Posterior vena cava (tissue), 2 donors: ENCODE data around the gene TCL1A. TPM values are rescaled to one million over a fixed set of nuclear protein-coding genes. Genes with fewer than 3 reads are reported as not detected.

Source experiments
- DNase-seq: peaks from one replicate; pipeline ENCODE4 v3.0.0-alpha.2; 2020; ENCODE audit warnings: low spot score
- intact Hi-C, 2 donors: fragments of 100-400 bp; cut with DNase I; formaldehyde crosslinking; loops; one replicate each; pipeline versions ENCODE4 v1.14.1 to v1.14.2; 2022 to 2023
- total RNA-seq, 2 donors: library from RNA; stranded (reverse); fragmentation: NEBNext Ultra II Directional; extraction: Animal tissue kit (Norgen Biotek cat#: 25700); gene quantifications; one replicate each; pipeline ENCODE4 v1.2.1, GENCODE V29; 2021
- donor health status: DM: yes; HTN: yes; CAD: no.
- donor health status: DM: yes; HTN: yes; CAD: no.

TCL1A gene
- total RNA-seq, 2 donors from 2014 or later: 0.24 TPM; not detected in 1

- no peak for DNase-seq
- intact Hi-C loops: no loop called here
Observed at GRCh38 chr14:95711476-95712176, 2.3 kb downstream of the TCL1A start.

- intact Hi-C loops: no loop called here
- no peak for DNase-seq
Observed at GRCh38 chr14:95710106-95710505, 3.8 kb downstream of the TCL1A start.

- intact Hi-C loops: no loop called here
- DNase-seq: no peak
Observed at GRCh38 chr14:95707327-95707726, 6.6 kb downstream of the TCL1A start.

GRCh38 chr14:95705518-95705917 is 8.4 kb downstream of the TCL1A start:
- intact Hi-C loops: no loop called here
- DNase-seq: no peak

GRCh38 chr14:95703805-95704204 is 10.1 kb downstream of the TCL1A start:
- intact Hi-C loops: no loop called here
- DNase-seq: no peak

- intact Hi-C loops: no loop called here
Observed at GRCh38 chr14:95703341-95703740, 10.6 kb downstream of the TCL1A start.

GRCh38 chr14:95701846-95702221 is 12.1 kb downstream of the TCL1A start:
- intact Hi-C loops: no loop called here
- DNase-seq: no peak

More at GRCh38 chr14:95703341-95703740, 10.6 kb downstream of the TCL1A start:
- DNase-seq: no peak

GRCh38 chr14:95700221-95700976 is 13.5 kb downstream of the TCL1A start:
- intact Hi-C loops: no loop called here
- DNase-seq: no peak

GRCh38 chr14:95699412-95699811 is 14.5 kb downstream of the TCL1A start:
- intact Hi-C loops: no loop called here

GRCh38 chr14:95698287-95698686 is 15.6 kb downstream of the TCL1A start:
- intact Hi-C loops: no loop called here
- DNase-seq: no peak

More at GRCh38 chr14:95699412-95699811, 14.5 kb downstream of the TCL1A start:
- DNase-seq: no peak

- no peak for DNase-seq
- intact Hi-C loops: no loop called here
Observed at GRCh38 chr14:95697764-95698163, 16.2 kb downstream of the TCL1A start.

GRCh38 chr14:95696741-95697140 is 17.2 kb downstream of the TCL1A start:
- DNase-seq: no peak
- intact Hi-C loops: no loop called here

GRCh38 chr14:95695913-95696312 is 18.0 kb downstream of the TCL1A start:
- intact Hi-C loops: no loop called here
- no peak for DNase-seq

GRCh38 chr14:95695051-95695450 is 18.9 kb downstream of the TCL1A start:
- intact Hi-C loops: no loop called here
- DNase-seq: no peak

- intact Hi-C loops: no loop called here
- DNase-seq: no peak
Observed at GRCh38 chr14:95692109-95692508, 21.8 kb downstream of the TCL1A start.

GRCh38 chr14:95691591-95691990 is 22.3 kb downstream of the TCL1A start:
- intact Hi-C loops: no loop called here
- no peak for DNase-seq

GRCh38 chr14:95690815-95691214 is 23.1 kb downstream of the TCL1A start:
- no peak for DNase-seq
- intact Hi-C loops: no loop called here

- DNase-seq: no peak
- intact Hi-C loops: loop anchor here in 1 of 2 donors (2.0 kb wide), 1 partner anchor 161 kb away; no protein-coding TSS in a partner anchor
Observed at GRCh38 chr14:95689441-95689840, 24.5 kb downstream of the TCL1A start.

GRCh38 chr14:95686935-95687334 is 27.0 kb downstream of the TCL1A start:
- intact Hi-C loops: no loop called here
- no peak for DNase-seq

GRCh38 chr14:95685978-95686922 is 27.7 kb downstream of the TCL1A start, which contains the start of gene TCL1B:
Gene TCL1B (plus strand): TSS chr14:95686426. CDS start chr14:95686468, 42 bp downstream.
- intact Hi-C loops: no loop called here
- DNase-seq: no peak
